Cardiac muscle cell (in vitro differentiated cells and primary cell): Measurements from ENCODE around the gene CFAP54. TPM values are rescaled to one million over a fixed set of nuclear protein-coding genes. Genes with fewer than 3 reads are reported as not detected.

ENCODE experiments used
- DNase-seq, 2 donors: peaks; one replicate each; pipeline versions ENCODE4 v3.0.0 to v3.0.0-alpha.2; 2010 to 2017; ENCODE audit warnings: low read depth in 1 of 2, low spot score in 1 of 2
- H3K27ac ChIP-seq: fragments of 200-600 bp; sonication (generic); 2 replicates; pipeline ENCODE4 v1.5.1; 2016
- H3K27me3 ChIP-seq: fragments of 200-600 bp; sonication (generic); 2 replicates; pipeline ENCODE4 v1.6.0; 2016; ENCODE audit warnings: control low read depth
- H3K36me3 ChIP-seq: fragments of 200-600 bp; sonication (generic); 2 replicates; pipeline ENCODE4 v1.5.1; 2016; ENCODE audit warnings: control low read depth
- H3K4me1 ChIP-seq: fragments of 200-600 bp; sonication (generic); 2 replicates; pipeline ENCODE4 v1.8.1; 2017; ENCODE audit warnings: low read depth, mild to moderate bottlenecking, mixed run types
- H3K4me3 ChIP-seq: fragments of 200-600 bp; sonication (generic); 2 replicates; pipeline ENCODE4 v1.5.1; 2016; ENCODE audit warnings: mild to moderate bottlenecking
- H3K9me3 ChIP-seq: fragments of 200-600 bp; sonication (generic); 2 replicates; pipeline ENCODE4 v1.5.1; 2017; ENCODE audit warnings: low read depth, mild to moderate bottlenecking, control low read depth
- polyA plus RNA-seq: library from polyadenylated mRNA; unstranded; fragments of >200 nt; fragmentation: Nextera tagmentation; extraction: Ambion mirVana; gene quantifications from 2 replicates; pipeline ENCODE4 v1.2.1, GENCODE V29; 2016
- total RNA-seq: library from RNA; depleted of rRNA; stranded (reverse); fragments of >200 nt; gene quantifications from 2 replicates; pipeline ENCODE4 v1.2.3, GENCODE V29; 2016
- TF ChIP-seq, protein P1 (sequence below): IDR thresholded peaks from 2 replicates; pipeline ENCODE4 v1.5.1; 2012; ENCODE audit warnings: low read depth, mild to moderate bottlenecking, low read length

The CFAP54 gene
- total and polyA plus RNA-seq, 2 experiments from 2014 or later: 0.86 to 2.0 TPM

- TF ChIP-seq, protein P1, sequence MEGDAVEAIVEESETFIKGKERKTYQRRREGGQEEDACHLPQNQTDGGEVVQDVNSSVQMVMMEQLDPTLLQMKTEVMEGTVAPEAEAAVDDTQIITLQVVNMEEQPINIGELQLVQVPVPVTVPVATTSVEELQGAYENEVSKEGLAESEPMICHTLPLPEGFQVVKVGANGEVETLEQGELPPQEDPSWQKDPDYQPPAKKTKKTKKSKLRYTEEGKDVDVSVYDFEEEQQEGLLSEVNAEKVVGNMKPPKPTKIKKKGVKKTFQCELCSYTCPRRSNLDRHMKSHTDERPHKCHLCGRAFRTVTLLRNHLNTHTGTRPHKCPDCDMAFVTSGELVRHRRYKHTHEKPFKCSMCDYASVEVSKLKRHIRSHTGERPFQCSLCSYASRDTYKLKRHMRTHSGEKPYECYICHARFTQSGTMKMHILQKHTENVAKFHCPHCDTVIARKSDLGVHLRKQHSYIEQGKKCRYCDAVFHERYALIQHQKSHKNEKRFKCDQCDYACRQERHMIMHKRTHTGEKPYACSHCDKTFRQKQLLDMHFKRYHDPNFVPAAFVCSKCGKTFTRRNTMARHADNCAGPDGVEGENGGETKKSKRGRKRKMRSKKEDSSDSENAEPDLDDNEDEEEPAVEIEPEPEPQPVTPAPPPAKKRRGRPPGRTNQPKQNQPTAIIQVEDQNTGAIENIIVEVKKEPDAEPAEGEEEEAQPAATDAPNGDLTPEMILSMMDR: no peak
- Histone ChIP-seq H3K27ac (no peak overlapping the region), H3K4me3 (no peak overlapping the region), H3K9me3 (no peaks in the 10 kb centered on the region), H3K27me3 (no peaks in the 10 kb centered on the region), H3K4me1 (no peaks in the 10 kb centered on the region), H3K36me3 (no peaks in the 10 kb centered on the region)
- no peak for DNase-seq
Measured at GRCh38 chr12:96605684-96606083, 116.3 kb downstream of the CFAP54 start.

- H3K36me3 ChIP-seq: no peaks in the 10 kb centered on the region
- H3K27me3 ChIP-seq: no peaks in the 10 kb centered on the region
- H3K27ac ChIP-seq: no peak overlapping the region
- H3K9me3 ChIP-seq: no peaks in the 10 kb centered on the region
- DNase-seq: no peak
- TF ChIP-seq, protein P1: no peak
- no peaks in the 10 kb centered on the region for H3K4me1 ChIP-seq
- no peak overlapping the region for H3K4me3 ChIP-seq
Measured at GRCh38 chr12:96606134-96606533, 116.8 kb downstream of the CFAP54 start.

GRCh38 chr12:96606644-96607043 lies 117.3 kb downstream of the CFAP54 start:
- H3K4me3 ChIP-seq: no peak overlapping the region
- no peaks in the 10 kb centered on the region for H3K36me3 ChIP-seq
- no peak overlapping the region for H3K27ac ChIP-seq
- DNase-seq: no peak
- no peaks in the 10 kb centered on the region for H3K4me1 ChIP-seq
- H3K27me3 ChIP-seq: no peaks in the 10 kb centered on the region
- H3K9me3 ChIP-seq: no peaks in the 10 kb centered on the region
- TF ChIP-seq, protein P1: no peak

DNA sequence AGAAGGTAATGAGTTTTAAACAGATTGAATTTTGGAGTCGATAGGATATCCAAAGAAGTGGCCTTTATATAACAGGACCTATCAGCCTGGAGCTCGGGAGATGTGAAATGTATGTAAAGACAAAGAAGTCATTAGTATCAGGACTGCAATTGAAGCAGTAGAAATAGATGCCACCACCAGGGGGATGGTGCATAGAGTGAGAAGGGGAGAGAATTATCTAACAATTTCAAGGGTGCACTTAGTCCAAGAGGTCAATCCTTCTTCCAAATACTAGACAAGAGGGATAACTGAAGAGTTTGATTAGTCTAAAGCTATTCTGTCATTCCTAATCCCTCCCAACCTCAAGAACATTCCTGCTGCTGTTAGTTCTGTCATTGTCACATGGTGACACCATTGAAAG lies 127.8 kb downstream of the CFAP54 start:
- peaks cover 3% of the 10 kb centered on the region for H3K27me3 ChIP-seq
- H3K27ac ChIP-seq: no peak overlapping the region
- no peaks in the 10 kb centered on the region for H3K36me3 ChIP-seq
- H3K9me3 ChIP-seq: no peaks in the 10 kb centered on the region
- H3K4me1 ChIP-seq: no peaks in the 10 kb centered on the region
- no peak overlapping the region for H3K4me3 ChIP-seq
- TF ChIP-seq, protein P1: no peak
- DNase-seq: peak in 1 of 2 donors; percentile 62

DNA sequence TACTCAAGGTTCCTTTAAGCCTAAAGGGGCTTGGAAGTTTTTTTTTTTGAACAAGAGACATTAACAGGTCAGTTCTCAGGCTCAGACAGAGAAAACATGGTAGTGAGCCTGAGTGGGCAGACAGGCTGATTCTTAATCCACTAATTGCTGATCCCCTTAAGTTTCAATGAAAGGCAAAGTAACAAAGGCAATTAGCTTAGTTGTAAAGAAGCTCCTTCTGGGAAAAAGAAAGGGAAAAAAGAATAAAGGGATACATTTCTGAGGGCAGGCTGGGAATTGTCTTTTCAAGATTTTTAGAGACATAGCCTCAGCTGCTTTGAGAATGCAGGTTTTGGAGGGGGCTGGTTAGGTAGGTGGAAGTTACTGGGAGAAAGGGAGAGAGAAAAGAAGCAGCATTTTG lies 133.8 kb downstream of the CFAP54 start:
- H3K36me3 ChIP-seq: no peaks in the 10 kb centered on the region
- H3K4me1 ChIP-seq: no peaks in the 10 kb centered on the region
- peaks cover 22% of the 10 kb centered on the region for H3K27me3 ChIP-seq
- H3K9me3 ChIP-seq: no peaks in the 10 kb centered on the region
- no peak for DNase-seq
- no peak overlapping the region for H3K4me3 ChIP-seq
- H3K27ac ChIP-seq: no peak overlapping the region
- TF ChIP-seq, protein P1: no peak
